Measurements from ENCODE around the gene PRMT3.

- TF ChIP-seq, protein P1, sequence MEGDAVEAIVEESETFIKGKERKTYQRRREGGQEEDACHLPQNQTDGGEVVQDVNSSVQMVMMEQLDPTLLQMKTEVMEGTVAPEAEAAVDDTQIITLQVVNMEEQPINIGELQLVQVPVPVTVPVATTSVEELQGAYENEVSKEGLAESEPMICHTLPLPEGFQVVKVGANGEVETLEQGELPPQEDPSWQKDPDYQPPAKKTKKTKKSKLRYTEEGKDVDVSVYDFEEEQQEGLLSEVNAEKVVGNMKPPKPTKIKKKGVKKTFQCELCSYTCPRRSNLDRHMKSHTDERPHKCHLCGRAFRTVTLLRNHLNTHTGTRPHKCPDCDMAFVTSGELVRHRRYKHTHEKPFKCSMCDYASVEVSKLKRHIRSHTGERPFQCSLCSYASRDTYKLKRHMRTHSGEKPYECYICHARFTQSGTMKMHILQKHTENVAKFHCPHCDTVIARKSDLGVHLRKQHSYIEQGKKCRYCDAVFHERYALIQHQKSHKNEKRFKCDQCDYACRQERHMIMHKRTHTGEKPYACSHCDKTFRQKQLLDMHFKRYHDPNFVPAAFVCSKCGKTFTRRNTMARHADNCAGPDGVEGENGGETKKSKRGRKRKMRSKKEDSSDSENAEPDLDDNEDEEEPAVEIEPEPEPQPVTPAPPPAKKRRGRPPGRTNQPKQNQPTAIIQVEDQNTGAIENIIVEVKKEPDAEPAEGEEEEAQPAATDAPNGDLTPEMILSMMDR (IDR thresholded peaks at IDR 0.05 in 8 of 11, conservative IDR thresholded peaks at IDR 0.05 in 3 of 11) = no peak
- no peak for TF ChIP-seq POLR2A (IDR thresholded peaks at IDR 0.05)
Observed at GRCh38 chr11:20415432-20415831, 27.9 kb downstream of the PRMT3 start.

Data from spleen (tissue), 7 donors.